DMS153 (cell line): ENCODE data around the gene ATP6AP2.
"Not testable (repeated sequence)": the region's sequence is repeated elsewhere in the genome, so short reads cannot be mapped to it uniquely, and the experiment has no call there.

Experiments
- DNase-seq: peaks from one replicate; lab custom pipeline; 2025; lab: John Stamatoyannopoulos, UW

Gene ATP6AP2, protein sequence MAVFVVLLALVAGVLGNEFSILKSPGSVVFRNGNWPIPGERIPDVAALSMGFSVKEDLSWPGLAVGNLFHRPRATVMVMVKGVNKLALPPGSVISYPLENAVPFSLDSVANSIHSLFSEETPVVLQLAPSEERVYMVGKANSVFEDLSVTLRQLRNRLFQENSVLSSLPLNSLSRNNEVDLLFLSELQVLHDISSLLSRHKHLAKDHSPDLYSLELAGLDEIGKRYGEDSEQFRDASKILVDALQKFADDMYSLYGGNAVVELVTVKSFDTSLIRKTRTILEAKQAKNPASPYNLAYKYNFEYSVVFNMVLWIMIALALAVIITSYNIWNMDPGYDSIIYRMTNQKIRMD

DNA sequence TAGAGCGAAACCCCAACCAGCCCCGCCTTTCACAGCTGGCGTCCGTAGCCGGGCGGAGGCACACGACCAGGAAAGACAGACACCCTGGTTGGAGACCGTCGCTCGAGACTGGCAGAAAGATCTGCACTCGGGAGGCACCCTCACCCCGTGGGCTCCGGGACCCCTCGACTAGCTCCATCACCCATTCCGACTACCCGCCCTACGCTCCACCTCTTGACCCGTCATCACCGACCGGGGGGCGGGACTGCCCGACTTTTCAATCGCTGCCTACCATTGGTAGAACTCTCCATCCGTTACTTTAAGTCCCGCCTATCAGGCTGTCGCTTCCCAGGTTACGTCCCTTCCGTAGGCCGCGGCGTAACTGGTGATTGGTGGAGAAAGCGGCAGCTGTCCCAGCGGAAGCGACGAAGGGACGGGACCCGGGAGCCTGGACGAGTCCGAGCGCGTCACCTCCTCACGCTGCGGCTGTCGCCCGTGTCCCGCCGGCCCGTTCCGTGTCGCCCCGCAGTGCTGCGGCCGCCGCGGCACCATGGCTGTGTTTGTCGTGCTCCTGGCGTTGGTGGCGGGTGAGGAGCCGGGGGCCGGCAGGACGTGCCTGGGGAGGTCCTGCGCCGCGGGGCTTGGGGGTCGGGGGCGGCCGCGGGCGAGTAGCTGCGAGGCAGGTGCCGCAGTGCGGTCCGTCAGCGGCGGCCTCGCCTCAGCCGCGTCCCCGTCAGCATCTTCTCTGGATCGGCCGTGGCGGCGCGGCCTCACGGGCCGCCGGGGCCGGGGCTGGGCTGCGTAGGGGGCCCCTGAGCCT is at the start of gene ATP6AP2:
ATP6AP2 (plus strand) TSS at position 434 of the 799 bp plus-strand sequence; CDS start at position 530, 96 bp downstream.
- peak; percentile 86 for DNase-seq

DNA sequence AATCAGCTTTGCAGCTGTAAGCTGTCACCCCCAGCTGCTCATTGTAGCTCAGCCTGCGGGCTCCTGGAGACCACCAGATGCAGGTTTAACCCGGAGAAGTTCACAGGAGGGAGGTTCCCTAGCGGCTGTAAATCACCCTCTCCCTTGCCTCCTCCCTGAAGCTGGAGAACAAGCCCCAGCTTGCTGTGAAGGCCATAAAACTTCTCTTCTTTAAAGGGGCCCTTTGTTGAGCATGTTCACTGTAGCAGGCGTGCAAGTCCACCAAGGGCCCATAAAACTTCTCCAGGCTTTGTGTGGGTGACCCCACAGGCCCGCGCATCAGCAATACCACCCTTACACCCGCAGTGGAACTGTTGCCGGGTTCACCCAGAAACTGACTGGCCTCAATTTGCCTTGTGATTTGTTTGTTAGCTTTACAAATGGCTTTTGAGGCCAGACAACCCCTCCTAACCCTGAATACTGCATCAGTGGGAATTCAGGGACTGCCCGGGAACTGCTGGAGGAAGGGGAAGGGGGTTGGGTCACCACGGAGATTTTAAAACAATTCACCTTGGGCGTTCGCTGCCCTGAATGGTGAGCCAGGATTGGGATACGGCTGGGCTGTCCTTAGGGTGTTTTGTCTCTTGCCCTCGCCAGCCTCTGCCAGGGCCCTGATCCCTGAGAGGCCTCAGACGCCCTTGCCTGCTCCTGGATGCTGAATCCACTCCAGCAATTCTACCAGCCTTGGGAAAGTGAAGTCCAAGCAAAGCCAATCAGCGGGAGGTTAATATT is 49.5 kb upstream of the ATP6AP2 start:
- DNase-seq, result no peak

DNA sequence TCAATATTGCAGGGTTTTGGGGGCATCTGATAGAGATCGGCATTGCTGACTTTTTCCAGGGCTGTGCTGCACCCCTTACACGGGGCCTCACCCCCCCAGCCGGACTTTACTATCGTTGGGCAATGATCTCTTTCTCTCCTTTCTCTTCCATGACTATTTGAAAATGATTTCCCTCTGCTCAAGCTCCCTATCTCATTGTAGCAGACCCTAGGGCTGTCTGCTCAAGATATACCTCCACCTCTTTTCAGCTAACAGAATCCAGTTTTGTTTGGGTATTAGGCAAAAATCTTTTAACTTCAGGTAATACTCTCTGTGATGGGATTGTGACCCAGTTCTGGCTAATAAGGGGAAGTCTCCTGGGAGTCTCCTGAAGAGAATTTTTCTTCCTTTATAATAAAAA is 43.5 kb upstream of the ATP6AP2 start:
- no peak for DNase-seq

DNA sequence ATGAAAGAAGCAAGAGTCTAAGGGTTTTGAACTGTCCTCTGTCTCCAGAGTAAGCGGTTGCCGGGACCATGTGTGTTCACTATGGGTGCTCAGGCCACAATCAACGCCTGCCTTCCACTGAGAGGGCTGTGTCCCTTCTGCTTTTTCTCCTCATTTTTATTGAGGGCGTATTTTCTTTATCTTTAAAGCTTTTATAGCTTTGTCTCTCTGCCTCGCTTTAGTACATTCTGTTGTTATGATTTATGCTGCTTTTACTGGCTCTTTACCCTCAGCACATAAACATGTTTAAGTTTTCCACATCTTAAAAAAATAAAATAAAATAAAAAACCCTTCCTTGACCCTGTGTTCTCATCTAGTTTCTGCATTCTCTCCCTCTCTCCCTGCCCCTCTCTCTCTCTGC is 42.4 kb upstream of the ATP6AP2 start:
- DNase-seq, result no peak

DNA sequence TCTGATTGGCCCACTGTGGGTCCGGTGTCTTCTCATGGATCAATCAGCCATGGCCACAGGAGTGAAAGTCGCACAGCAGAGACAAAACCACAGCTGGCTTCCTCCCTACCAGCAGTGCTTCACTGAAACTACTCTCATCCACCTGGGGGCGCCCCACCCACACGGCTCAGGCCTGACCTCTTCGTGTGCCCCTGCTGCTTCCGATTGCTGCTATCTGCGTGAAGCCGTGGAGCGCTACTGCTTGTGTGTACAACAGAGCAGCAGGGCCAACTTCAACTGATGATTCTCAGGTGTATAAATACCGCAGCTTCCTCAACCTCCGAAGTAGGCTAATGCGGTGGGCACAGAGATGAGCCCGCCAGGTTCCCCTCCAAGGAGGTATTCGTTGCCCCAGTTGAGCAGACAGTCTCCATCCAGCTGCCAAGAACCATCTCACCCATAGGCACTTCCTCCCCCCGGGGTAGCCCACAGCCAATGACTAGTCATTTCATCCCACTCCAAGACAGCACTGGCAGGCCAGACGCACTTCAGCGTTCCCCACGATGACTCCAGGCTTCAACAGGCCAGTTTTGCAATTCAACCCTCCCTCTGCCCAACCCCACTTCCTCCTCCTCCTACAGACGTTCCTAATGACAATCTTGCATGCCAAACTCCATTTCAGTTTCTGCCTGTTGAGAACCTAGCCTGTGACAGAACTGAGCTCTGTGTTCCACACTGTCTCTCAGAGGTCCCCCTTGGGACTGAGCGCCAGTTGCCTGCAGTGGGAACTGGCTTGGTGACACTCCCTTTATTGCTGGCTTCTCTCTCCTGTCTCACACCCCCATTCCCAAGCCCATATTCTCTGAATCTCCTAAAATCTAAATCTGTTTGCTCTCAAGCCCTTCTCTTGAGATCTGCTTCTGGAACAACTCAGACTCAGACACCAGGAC is 41.3 kb upstream of the ATP6AP2 start:
- DNase-seq, result peak; percentile 45

DNA sequence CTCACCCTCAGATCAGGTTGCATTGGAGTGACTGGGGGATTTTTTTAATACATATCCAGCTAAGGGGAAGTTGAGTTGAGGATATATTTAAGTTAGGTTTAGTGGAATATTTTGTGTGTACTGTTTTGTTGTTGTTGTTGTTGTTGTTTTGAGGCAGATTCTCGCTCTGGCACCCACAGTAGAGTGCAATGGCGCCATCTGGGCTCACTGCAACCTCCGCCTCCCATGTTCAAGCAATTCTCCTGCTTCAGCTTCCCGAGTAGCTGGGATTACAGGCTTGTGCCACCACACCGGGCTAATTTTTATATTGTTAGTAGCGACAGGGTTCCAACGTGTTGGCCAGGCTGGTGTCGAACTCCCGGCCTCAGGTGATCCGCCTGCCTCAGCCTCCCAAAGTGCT is 38.6 kb upstream of the ATP6AP2 start:
- DNase-seq, result no peak

DNA sequence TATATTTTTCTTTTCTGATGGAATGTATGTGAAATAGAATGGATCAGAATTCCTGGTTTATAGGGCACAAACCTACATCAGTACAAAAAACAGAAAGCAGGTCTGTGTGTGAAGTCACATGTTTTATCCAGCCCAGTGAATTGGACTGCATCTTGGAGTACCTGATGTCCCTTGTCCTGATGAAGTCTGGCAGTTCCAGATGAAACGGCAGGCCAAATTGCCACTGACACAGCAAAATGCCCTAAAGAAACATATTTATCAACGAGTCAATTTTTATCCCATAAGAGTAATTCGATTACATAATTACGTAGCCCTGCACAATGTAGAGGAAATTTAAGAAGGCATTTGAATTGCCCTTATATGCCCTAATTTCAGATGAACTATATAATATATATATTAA is 37.8 kb upstream of the ATP6AP2 start:
- no peak for DNase-seq

DNA sequence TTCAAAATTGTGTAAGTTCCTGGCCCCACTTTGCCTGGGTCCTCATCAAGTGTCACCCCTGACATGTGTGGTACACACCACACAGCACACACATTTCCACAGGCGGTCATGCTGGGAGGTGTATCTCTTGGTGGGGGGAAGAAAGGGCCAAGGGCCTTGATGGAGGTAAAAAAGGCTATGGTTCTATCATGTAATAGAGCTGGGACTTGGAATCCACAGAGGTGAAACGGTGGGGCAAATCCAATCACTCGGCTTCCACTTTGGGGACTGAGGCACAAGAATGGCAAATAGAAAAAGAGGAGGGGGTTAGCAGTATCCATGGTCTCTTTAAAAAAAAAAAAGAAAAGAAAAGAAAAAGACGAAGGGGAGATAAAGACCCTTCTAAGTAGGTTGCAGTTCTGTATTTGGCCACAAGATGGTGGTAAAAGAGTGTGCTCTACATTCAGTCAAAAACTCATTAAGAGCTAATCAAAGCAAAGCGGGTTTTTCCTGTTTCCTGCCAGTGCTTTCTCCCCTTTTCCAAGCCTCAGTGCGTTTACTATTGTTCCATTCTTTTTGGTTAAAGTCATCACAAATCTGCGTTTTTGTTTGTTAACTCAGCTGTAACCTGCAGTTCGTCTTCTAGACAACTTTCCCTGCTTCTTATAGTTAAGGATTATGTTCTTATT is 37.0 kb upstream of the ATP6AP2 start:
- peak; percentile 20 for DNase-seq

DNA sequence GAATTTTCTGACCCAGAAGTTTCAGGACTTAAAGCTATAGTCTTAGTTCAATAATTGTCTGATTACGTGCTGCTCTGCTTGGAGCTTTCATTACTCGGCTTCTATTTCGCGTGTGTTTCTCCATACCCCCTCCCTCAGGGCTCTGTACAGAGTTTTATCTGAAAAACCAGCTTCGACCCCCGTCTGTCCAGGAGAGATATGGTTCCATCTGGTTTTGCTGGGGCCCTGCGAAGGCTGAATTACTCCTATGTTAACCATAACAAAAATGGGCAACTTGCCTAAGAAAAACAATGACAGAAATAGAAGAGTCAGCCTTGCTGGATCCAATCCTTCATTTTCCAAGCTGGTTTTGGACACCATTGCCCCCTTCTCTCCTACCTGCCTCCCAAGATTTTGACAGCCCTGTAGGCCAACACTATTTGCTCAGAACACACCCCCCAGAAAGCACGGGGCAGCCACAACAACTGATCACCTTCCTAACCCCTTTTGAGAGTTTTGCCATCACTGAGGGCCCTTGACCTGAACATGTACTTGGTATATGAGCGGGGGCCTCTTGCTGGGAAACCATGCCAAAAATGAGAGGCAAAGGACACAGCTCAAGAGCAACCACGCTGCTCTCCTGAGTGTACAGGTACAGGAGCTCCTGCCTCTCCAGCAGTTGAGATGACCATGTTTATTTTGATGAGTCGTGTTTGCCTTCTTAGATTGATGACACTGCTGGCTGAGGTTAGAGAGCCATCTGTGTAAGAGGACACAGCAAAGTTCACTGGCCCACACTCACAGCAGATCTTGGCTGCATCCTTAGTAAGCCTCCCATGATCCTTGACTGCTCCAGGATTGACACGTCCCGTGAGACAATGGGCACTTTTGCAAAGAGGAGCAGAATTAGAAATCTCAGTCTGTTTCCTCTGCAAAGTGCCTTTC is 36.2 kb upstream of the ATP6AP2 start:
- no peak for DNase-seq

DNA sequence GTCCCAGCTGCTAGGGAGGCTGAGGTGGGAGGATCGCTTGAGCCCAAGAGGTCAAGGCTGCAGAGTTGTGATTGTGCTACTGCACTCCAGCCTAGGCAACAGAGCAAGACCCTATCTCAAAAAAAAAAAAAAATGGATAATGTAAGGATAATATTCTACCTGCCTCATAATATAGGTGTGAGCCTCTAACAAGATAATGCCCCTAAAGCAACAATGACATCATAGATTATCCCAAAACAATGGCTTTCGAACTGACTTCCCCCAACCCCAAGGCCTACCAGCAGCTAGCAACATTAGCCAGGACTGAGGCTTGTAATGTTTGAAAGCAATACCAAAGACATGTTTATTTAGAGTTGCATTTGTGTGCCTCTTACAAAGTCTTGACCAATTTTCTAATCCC is 33.9 kb upstream of the ATP6AP2 start:
- no peak for DNase-seq

DNA sequence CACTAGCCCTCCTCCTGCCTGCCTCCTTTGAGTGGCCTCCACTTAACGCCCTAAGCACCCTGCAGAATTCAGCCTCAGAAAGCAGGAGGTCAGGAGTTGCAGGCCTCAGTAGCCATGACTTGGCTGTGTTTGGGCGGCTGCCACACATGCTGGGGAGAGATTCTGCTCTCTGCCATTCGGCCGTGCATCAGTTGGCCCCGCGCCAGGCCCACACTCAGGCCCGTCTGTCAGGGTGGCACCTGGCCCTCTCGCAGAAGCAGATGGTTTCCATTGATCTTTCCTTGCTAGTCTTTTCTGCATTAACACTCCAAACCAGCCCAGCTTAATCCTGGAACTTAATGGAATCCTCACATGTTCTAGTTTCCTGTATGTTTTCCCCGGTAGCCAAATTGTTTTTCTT is 30.7 kb upstream of the ATP6AP2 start:
- DNase-seq, result peak; percentile 70

DNA sequence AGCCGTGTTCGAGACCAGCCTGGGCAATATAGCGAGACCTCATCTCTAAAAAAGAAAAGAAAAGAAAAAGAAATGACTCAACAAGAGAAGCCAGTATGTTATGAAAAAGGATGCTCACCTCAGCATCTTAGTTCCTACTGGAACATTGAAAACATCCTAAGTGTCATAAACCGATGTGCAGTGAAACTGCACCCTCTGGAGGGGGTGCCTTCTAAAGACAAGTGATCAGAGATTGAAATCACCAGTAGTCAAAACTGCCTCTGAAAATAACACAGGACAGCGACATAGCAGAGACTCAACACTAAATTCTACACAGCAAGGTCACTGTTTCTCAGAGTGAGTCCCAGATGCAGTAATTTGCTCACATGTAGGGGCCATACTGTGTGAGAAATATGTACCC is 28.0 kb upstream of the ATP6AP2 start:
- no peak for DNase-seq

DNA sequence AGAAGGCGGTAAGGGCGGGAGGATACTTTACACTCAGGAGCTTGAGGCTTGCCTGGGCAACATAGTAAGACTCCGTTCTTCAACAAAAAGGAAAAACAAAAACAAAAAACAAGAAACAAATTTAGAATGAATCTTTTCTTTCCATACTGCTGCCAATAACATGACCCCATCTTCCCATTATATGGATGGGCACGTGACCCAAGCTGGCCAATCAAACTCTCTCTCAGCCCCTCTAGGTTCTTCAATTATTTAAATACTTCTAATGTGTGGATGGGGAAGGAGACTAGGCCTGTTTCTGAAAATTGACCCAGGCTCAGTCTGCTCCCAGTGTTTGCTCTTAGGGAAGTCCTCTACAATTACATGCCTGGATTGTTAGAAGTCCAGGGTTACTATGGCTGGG is 22.2 kb upstream of the ATP6AP2 start:
- no peak for DNase-seq

DNA sequence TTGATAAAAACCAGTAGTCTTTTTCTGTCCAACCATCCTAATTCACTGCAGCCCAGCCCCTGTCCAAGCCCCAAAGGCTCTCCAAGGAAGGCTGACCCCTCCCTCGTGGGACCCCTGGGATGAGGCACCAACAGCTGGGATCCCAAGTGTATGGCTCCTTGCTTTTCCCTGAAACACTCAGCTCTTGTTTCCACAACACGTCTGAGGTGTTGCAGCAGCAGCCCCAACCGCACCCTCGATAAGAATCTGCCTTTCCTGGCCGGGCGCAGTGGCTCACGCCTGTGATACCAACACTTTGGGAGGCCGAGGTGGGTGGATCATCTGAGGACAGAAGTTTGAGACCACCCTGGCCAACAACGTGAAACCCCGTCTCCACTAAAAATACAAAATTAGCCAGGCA is 17.0 kb upstream of the ATP6AP2 start:
- DNase-seq, result no peak

DNA sequence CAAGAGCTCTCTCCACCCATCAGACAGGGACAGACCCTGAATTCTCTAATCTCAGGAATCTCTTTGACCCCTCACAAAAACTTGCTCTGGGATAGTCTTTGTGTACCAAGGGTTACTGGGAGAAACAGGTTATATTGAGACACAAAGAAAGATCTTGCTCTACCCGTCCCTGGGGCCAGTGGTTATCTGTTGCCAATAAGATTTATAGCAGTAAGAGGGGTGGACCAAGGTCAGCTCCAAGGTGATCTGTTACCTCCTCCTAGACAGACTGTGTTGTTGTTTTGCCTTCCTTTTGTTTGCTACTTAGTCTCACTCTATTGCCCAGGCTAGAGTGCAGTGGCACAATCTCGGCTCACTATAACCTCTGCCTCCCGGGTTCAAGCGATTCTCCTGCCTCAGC is 16.3 kb upstream of the ATP6AP2 start:
- DNase-seq, result no peak

DNA sequence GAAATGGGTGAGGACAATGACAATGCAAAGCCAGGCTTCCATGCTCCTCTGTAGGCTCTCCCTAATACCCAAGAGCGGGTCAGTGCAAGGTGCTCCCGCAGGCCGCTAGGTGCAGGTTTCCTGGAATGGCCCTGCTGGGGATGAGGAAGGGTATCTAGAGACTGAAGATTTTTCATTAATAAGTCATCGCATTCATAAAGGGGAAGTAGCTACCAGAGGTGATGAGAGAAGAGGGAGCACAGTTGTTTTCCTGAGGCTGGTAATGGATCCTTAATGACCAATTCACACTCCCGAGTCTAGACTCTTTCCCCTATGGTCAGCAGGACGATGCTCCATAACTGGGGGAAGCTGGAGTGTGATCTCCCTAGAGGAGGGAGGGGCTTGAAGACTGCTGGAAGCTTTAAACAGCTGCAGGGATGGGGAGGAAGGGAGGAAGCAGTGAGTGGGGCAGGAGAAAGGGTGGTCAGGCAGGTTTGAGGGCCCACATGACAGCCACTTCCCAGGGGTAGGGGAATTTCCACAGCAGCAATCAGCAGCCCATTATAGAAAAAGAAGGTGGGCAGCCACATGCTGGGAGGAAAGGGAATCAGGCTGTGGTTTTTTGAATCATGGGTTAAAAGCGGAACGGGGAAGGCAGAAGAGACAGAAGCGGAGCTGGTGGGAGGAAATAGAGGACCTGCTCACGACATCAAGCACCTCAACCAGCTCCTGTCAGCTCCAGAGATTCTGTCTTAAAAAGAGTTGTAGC is 10.2 kb upstream of the ATP6AP2 start:
- DNase-seq, result no peak

DNA sequence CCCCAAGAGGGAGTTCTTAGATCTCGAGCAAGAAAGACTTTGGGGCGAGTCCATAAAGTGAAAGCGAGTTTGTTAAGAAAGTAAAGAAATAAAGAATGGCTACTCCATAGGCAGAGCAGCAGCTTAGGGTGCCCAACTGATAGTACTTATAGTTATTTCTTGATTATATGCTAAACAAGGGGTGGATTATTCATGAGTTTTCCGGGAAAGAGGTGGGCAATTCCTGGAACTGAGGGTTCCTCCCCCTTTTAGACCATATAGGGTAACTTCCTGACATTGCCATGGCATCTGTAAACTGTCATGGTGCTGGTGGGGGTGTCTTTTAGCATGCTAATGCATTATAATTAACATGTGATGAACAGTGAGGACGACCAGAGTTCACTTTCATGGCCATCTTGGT is 9.6 kb upstream of the ATP6AP2 start:
- not testable (repeated sequence) for DNase-seq

DNA sequence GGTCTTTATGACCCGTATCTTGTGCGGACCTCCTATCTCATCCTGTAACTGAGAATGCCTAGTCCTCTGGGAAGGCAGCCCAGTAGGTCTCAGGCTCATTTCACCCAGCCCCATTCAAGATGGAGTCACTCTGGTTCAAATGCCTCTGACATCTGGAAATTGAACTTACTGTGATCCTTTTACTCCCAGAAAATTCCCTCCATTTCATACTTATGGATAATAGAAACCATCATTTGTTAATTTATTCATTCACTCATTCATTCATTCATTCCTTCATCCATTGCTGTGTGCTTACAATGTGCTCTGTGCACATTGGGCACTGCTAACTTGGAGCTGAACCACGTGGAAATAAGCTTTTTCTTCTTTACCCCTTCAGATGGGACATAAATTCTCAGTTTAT is 9.2 kb upstream of the ATP6AP2 start:
- no peak for DNase-seq

DNA sequence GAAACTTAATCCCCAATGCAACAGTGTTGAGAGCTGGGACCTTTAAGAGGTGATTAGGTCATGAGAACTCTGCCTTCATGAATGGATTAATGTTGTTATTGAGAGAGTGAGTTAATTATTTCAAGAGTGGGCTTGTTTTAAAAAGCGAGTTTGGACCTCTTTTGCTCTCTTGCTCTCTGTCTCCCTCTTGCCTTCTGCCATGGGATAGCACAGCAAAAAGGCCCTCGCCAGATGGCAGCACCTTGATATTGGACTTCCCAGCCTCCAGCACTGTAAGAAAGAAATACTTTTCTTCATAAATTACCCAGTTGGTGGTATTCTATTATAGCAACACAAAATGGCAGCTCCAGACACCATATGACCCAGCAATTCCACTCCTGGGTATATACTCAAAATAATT is 7.0 kb upstream of the ATP6AP2 start:
- no peak for DNase-seq
